GM10847 (cell line): ENCODE data around the gene SLMAP.
A peak's percentile ranks its signal among the peaks of the same experiment; 100 is the strongest.

Experiments
- POLR2A ChIP-seq: IDR thresholded peaks from 2 replicates; pipeline ENCODE4 v1.6.1; 2011; ENCODE audit not compliant: insufficient read length; ENCODE audit errors: extremely low read depth

The SLMAP gene

GRCh38 chr3:57755741-57756527 is at the start of gene SLMAP:
SLMAP (plus strand) TSS chr3:57756309; CDS start chr3:57757652, 1,343 bp downstream.
- TF ChIP-seq POLR2A = peak; percentile 76

- no peak for TF ChIP-seq POLR2A
These were observed 49.6 kb upstream of the SLMAP start for GRCh38 chr3:57706462-57706861.

GRCh38 chr3:57709031-57709430 is 47.1 kb upstream of the SLMAP start:
- TF ChIP-seq POLR2A = no peak

GRCh38 chr3:57709559-57709958 is 46.5 kb upstream of the SLMAP start:
- TF ChIP-seq POLR2A = no peak

GRCh38 chr3:57715686-57716085 is 40.4 kb upstream of the SLMAP start:
- no peak for TF ChIP-seq POLR2A

- TF ChIP-seq POLR2A = no peak
These were observed 38.8 kb upstream of the SLMAP start for GRCh38 chr3:57717205-57717868.

GRCh38 chr3:57718118-57718517 is 38.0 kb upstream of the SLMAP start:
- no peak for TF ChIP-seq POLR2A

GRCh38 chr3:57726397-57726796 is 29.7 kb upstream of the SLMAP start:
- no peak for TF ChIP-seq POLR2A

GRCh38 chr3:57727106-57727505 is 29.0 kb upstream of the SLMAP start:
- TF ChIP-seq POLR2A = no peak

- TF ChIP-seq POLR2A = no peak
These were observed 26.6 kb upstream of the SLMAP start for GRCh38 chr3:57729334-57730045.

GRCh38 chr3:57730682-57731081 is 25.4 kb upstream of the SLMAP start:
- TF ChIP-seq POLR2A = no peak

- no peak for TF ChIP-seq POLR2A
These were observed 24.8 kb upstream of the SLMAP start for GRCh38 chr3:57731311-57731710.

- no peak for TF ChIP-seq POLR2A
These were observed 22.3 kb upstream of the SLMAP start for GRCh38 chr3:57733790-57734189.

GRCh38 chr3:57735405-57735804 is 20.7 kb upstream of the SLMAP start:
- TF ChIP-seq POLR2A = no peak

- TF ChIP-seq POLR2A = no peak
These were observed 18.3 kb upstream of the SLMAP start for GRCh38 chr3:57737840-57738239.

GRCh38 chr3:57738391-57738790 is 17.7 kb upstream of the SLMAP start:
- no peak for TF ChIP-seq POLR2A

GRCh38 chr3:57740027-57740426 is 16.1 kb upstream of the SLMAP start:
- TF ChIP-seq POLR2A = no peak

- no peak for TF ChIP-seq POLR2A
These were observed 12.6 kb upstream of the SLMAP start for GRCh38 chr3:57743496-57743895.
